ENCODE measurements around the gene MUL1. TPM values are rescaled to one million over a fixed set of nuclear protein-coding genes. Genes with fewer than 3 reads are reported as not detected.

Gene MUL1
- polyA plus RNA-seq, 2 of the 4 experiments (the other 2 are of a cell fraction): 20.0 to 24.5 TPM

DNA sequence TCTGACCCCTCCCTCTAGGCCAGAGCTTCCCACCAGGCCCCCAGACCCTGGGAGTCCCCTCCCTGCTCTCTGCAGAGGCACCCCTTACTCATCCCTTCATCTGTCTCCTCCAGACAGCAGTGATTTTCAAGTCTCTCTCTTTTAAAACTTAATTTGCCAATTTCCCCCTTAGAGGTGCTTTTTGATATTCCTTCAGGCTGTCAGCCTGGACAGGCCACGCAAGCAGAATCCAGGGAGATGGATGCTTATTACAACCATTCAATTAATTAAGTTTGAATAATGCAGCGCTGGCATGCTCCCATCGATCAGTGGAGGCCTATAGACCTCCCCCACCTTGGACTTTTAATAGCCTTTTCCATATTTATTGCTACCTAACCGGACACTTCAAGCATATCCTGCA lies 28.1 kb downstream of the MUL1 start:
- DNase-seq (ENCODE audit: low read depth in 1 of 2, low spot score in 1 of 2) (no peak), FAIRE-seq (no peak), ATAC-seq (no peak)
- 4% methylated on average over 4 of the region's 4 CpGs for WGBS (ENCODE audit: missing lambda C conversion rate)
- ChIA-PET CTCF (interaction anchor here (0.9 to 3.7 kb wide), 3 partner anchors 12 to 14 kb away, joined by 3 to 17 read pairs (median 4); no protein-coding TSS in a partner anchor), POLR2A (no interaction called here)
- peak overlapping the region; percentile 86 for H3K4me2 ChIP-seq
- H3K4me1 ChIP-seq: peaks cover 77% of the 10 kb centered on the region
- peak overlapping the region; percentile 98 to 99 for H3K27ac ChIP-seq
- TF ChIP-seq GATA3 (IDR thresholded peaks at IDR 0.05; ENCODE audit: borderline replicate concordance) (no peak), RARB (CRISPR knock-in tag; IDR thresholded peaks at IDR 0.05) (no peak), EHMT2 (IDR thresholded peaks at IDR 0.05; ENCODE audit: low read depth) (no peak), NPAS2 (CRISPR knock-in tag; IDR thresholded peaks at IDR 0.05; ENCODE audit: borderline replicate concordance) (no peak), CEBPB (IDR thresholded peaks at IDR 0.05) (no peak), MAZ (IDR thresholded peaks at IDR 0.05; ENCODE audit: borderline replicate concordance, low read depth, low read length) (no peak), RFX5 (IDR thresholded peaks at IDR 0.05) (no peak), TFCP2L1 (CRISPR knock-in tag; IDR thresholded peaks at IDR 0.05) (no peak), HEYL (CRISPR knock-in tag; IDR thresholded peaks at IDR 0.05) (no peak), FOXS1 (CRISPR knock-in tag; IDR thresholded peaks at IDR 0.05) (no peak), JUNB (IDR thresholded peaks at IDR 0.05) (no peak), POLR2AphosphoS2 (conservative IDR thresholded peaks at IDR 0.05; ENCODE audit: low read length) (no peak), NFE2L2 (conservative IDR thresholded peaks at IDR 0.05; ENCODE audit: low read length) (no peak), ZNF302 (CRISPR knock-in tag; IDR thresholded peaks at IDR 0.05) (no peak), SREBF2 (IDR thresholded peaks at IDR 0.05) (no peak), FOSL2 (IDR thresholded peaks at IDR 0.05) (no peak), FOSL2 (CRISPR knock-in tag; IDR thresholded peaks at IDR 0.05) (no peak)
- TF ChIP-seq, protein P1, sequence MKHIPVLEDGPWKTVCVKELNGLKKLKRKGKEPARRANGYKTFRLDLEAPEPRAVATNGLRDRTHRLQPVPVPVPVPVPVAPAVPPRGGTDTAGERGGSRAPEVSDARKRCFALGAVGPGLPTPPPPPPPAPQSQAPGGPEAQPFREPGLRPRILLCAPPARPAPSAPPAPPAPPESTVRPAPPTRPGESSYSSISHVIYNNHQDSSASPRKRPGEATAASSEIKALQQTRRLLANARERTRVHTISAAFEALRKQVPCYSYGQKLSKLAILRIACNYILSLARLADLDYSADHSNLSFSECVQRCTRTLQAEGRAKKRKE (CRISPR knock-in tag; IDR thresholded peaks at IDR 0.05; ENCODE audit: low read depth): no peak
- H3K9me3 ChIP-seq: no peaks in the 10 kb centered on the region
- H3K4me3 ChIP-seq: peak overlapping the region; percentile 17; the same call in 2 of the 3 replicates

DNA sequence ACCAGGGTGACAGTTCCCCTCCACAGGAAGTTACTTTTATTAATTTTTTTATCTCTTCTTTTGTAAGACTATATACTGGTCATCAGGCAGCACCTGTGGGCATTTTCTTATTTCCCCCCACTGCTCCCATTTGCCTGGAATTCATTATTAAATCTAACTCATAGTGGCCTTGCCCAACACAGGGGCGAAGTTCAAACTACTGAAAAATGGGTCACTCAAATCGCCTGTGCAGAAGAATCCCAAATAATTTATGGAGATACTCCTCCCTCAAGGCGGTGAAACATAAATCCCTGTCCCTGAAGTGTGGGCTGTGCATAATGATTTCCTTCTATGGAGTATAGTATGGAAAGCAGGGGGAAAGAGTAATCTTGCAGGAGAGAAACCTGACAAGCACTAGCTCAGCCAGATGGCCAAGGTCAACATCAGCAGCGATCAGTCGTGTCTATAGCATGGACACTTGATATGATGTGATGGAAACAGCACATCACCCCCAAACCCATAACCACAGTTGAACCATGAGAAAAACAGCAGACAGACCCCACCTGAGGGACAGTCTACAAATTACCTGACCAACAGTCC lies 29.8 kb downstream of the MUL1 start:
- H3K9me3 ChIP-seq: no peaks in the 10 kb centered on the region
- DNase-seq (ENCODE audit: low read depth in 1 of 2, low spot score in 1 of 2) (no peak), ATAC-seq (no peak), FAIRE-seq (no peak)
- no peak for TF ChIP-seq KDM5A (IDR thresholded peaks at IDR 0.05)
- no peak for TF ChIP-seq PBX3 (IDR thresholded peaks at IDR 0.05)
- TF ChIP-seq PHF8 (IDR thresholded peaks at IDR 0.05; ENCODE audit: borderline replicate concordance, low read depth): no peak
- no peak for TF ChIP-seq MYC (IDR thresholded peaks at IDR 0.05; ENCODE audit: borderline replicate concordance, low read length)
- no peak for TF ChIP-seq ZNF302 (CRISPR knock-in tag; IDR thresholded peaks at IDR 0.05)
- no peak for TF ChIP-seq MAFK (IDR thresholded peaks at IDR 0.05; ENCODE audit: partially characterized antibody)
- TF ChIP-seq TP53 (CRISPR knock-in tag; IDR thresholded peaks at IDR 0.05): no peak
- no peak for TF ChIP-seq JUN (IDR thresholded peaks at IDR 0.05)
- no peak for TF ChIP-seq CEBPB (IDR thresholded peaks at IDR 0.05)
- TF ChIP-seq HEYL (CRISPR knock-in tag; IDR thresholded peaks at IDR 0.05): no peak
- TF ChIP-seq MAZ (IDR thresholded peaks at IDR 0.05; ENCODE audit: borderline replicate concordance, low read depth, low read length): no peak
- no peak for TF ChIP-seq ZSCAN20 (CRISPR knock-in tag; IDR thresholded peaks at IDR 0.05)
- TF ChIP-seq, protein P2, sequence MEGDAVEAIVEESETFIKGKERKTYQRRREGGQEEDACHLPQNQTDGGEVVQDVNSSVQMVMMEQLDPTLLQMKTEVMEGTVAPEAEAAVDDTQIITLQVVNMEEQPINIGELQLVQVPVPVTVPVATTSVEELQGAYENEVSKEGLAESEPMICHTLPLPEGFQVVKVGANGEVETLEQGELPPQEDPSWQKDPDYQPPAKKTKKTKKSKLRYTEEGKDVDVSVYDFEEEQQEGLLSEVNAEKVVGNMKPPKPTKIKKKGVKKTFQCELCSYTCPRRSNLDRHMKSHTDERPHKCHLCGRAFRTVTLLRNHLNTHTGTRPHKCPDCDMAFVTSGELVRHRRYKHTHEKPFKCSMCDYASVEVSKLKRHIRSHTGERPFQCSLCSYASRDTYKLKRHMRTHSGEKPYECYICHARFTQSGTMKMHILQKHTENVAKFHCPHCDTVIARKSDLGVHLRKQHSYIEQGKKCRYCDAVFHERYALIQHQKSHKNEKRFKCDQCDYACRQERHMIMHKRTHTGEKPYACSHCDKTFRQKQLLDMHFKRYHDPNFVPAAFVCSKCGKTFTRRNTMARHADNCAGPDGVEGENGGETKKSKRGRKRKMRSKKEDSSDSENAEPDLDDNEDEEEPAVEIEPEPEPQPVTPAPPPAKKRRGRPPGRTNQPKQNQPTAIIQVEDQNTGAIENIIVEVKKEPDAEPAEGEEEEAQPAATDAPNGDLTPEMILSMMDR (IDR thresholded peaks at IDR 0.05): no peak
- H3K4me3 ChIP-seq: no peak overlapping the region
- peak overlapping the region; percentile 86 for H3K4me2 ChIP-seq
- H3K4me1 ChIP-seq: peaks cover 94% of the 10 kb centered on the region
- H3K27ac ChIP-seq: peak overlapping the region; percentile 98 to 99
- ChIA-PET CTCF (interaction anchor here (3.7 kb wide), 1 partner anchor 16 kb away, joined by 17 read pairs; no protein-coding TSS in a partner anchor), POLR2A (no interaction called here)
- WGBS (ENCODE audit: missing lambda C conversion rate): 59% methylated on average over 5 of the region's 5 CpGs

Data from A549 (cell line).